Measurements from ENCODE around the gene KIAA1143. TPM values are rescaled to one million over a fixed set of nuclear protein-coding genes. Genes with fewer than 3 reads are reported as not detected.
A peak's percentile ranks its signal among the peaks of the same experiment; 100 is the strongest.

Gene KIAA1143
- total and polyA plus RNA-seq, 4 experiments from 2014 or later, result 14.5 to 39.7 (median 34.5) TPM

- Mint-ChIP-seq H3K9me3 (peaks cover 9 to 91% (median 80%) of the 10 kb centered on the region in 8 donors), H3K27me3 (peaks cover 0 to 1% of the 10 kb centered on the region in 2 donors), H3K4me3 (peak within 1 kb of the TSS; percentile 90 to 99 (median 94)), H3K4me1 (peaks cover 10 to 21% (median 16%) of the 10 kb centered on the region in 4 donors), H3K27ac (peak within 1 kb of the TSS; percentile 78 to 93 (median 87)), H3K36me3 (peaks cover 47 to 65% of the 10 kb centered on the region in 2 donors)
- Histone ChIP-seq H3K9me3 (ENCODE audit: control insufficient read depth in 1 of 2, low read length in 2 of 2) (peaks cover 11 to 17% of the 10 kb centered on the region in 2 donors), H3K4me1 (ENCODE audit: insufficient read depth, low read length) (peaks cover 6% of the 10 kb centered on the region), H3K27me3 (ENCODE audit: insufficient read depth, low read length) (no peaks in the 10 kb centered on the region), H3K36me3 (ENCODE audit: insufficient read depth, low read length) (no peaks in the 10 kb centered on the region), H3K4me3 (ENCODE audit: low read length in 2 of 2) (peak within 1 kb of the TSS; percentile 71 to 79), H3K27ac (ENCODE audit: low read depth, low read length) (peak within 1 kb of the TSS; percentile 34)
- intact Hi-C loops (cut with micrococcal nuclease), result loop anchor here (1.0 kb wide), 3 partner anchors 17 to 252 kb away; partner anchors contain the start of genes KIAA1143, KIF15, ZNF445 and ZNF502
- DNase-seq, result peak; percentile 79 to 88 (median 82)
- POLR2A ChIA-PET (ENCODE audit: partially characterized antibody), result interaction anchor here (0.7 to 2.7 kb wide), 11 partner anchors 11 to 392 kb away, joined by 3 to 50 read pairs (median 8); partner anchors contain the start of genes KIAA1143, KIF15, TMEM42 and ZKSCAN7
- CTCF ChIA-PET (ENCODE audit: partially characterized antibody), result interaction anchor here (0.9 to 2.1 kb wide), 7 partner anchors 10 to 43 kb away, joined by 3 to 7 read pairs (median 3); partner anchors contain the start of genes KIAA1143, KIF15 and ZNF502
Observed at GRCh38 chr3:44729384-44729910, 32.0 kb downstream of the KIAA1143 start, which contains the start of gene ZNF501. TSS of gene ZNF501 (plus strand) at chr3:44729635. CDS start at chr3:44734422, 4,787 bp downstream.

- ChIA-PET CTCF (ENCODE audit: partially characterized antibody) (no interaction called here), POLR2A (ENCODE audit: partially characterized antibody) (no interaction called here)
- Histone ChIP-seq H3K9me3 (ENCODE audit: control insufficient read depth in 1 of 2, low read length in 2 of 2) (peaks cover 18 to 56% of the 10 kb centered on the region in 2 donors), H3K27me3 (ENCODE audit: insufficient read depth, low read length) (no peaks in the 10 kb centered on the region), H3K27ac (ENCODE audit: low read depth, low read length) (no peak overlapping the region), H3K4me3 (ENCODE audit: low read length in 2 of 2) (no peak overlapping the region), H3K36me3 (ENCODE audit: insufficient read depth, low read length) (peaks cover 11% of the 10 kb centered on the region), H3K4me1 (ENCODE audit: insufficient read depth, low read length) (no peaks in the 10 kb centered on the region)
- DNase-seq, result no peak
- Mint-ChIP-seq H3K27ac (peak overlapping the region in 1 of 7 donors; percentile 7), H3K27me3 (peaks cover 0 to 4% of the 10 kb centered on the region in 2 donors), H3K4me1 (no peaks in the 10 kb centered on the region), H3K4me3 (no peak overlapping the region), H3K36me3 (peaks cover 53 to 56% of the 10 kb centered on the region in 2 donors), H3K9me3 (peaks cover 10 to 94% (median 84%) of the 10 kb centered on the region in 8 donors)
- intact Hi-C loops (cut with micrococcal nuclease), result no loop called here
Observed at GRCh38 chr3:44722103-44722401, 39.4 kb downstream of the KIAA1143 start.

DNA sequence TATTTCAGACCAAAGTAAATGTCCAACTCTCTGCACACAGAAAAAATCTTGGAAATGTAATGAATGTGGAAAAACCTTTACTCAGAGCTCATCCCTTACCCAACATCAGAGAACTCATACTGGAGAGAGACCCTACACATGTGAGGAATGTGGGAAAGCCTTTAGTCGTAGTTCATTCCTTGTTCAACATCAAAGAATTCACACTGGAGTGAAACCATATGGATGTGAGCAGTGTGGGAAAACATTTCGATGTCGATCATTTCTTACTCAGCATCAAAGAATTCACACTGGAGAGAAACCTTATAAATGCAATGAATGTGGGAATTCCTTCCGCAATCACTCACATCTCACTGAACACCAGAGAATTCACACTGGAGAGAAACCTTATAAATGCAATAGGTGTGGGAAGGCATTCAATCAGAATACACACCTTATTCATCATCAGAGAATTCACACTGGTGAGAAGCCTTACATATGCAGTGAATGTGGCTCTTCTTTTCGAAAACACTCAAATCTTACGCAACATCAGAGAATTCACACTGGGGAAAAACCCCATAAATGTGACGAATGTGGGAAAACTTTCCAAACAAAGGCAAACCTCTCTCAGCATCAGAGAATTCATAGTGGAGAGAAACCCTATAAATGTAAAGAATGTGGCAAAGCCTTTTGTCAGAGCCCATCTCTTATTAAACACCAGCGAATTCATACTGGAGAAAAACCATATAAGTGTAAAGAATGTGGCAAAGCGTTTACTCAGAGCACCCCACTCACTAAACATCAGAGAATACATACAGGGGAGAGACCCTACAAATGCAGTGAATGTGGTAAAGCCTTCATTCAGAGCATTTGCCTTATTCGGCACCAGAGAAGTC, 40.0 kb downstream of the KIAA1143 start:
- peaks cover 18 to 56% of the 10 kb centered on the region in 2 donors for H3K9me3 ChIP-seq (ENCODE audit: control insufficient read depth in 1 of 2, low read length in 2 of 2)
- peaks cover 10 to 95% (median 88%) of the 10 kb centered on the region in 8 donors for H3K9me3 Mint-ChIP-seq
- no peak overlapping the region for H3K4me3 ChIP-seq (ENCODE audit: low read length in 2 of 2)
- ChIA-PET POLR2A (ENCODE audit: partially characterized antibody) (no interaction called here), CTCF (ENCODE audit: partially characterized antibody) (no interaction called here)
- intact Hi-C loops (cut with micrococcal nuclease), result no loop called here
- H3K27me3 ChIP-seq (ENCODE audit: insufficient read depth, low read length), result no peaks in the 10 kb centered on the region
- no peak overlapping the region for H3K27ac Mint-ChIP-seq
- peaks cover 59% of the 10 kb centered on the region in 2 donors for H3K36me3 Mint-ChIP-seq
- no peaks in the 10 kb centered on the region for H3K4me1 ChIP-seq (ENCODE audit: insufficient read depth, low read length)
- H3K36me3 ChIP-seq (ENCODE audit: insufficient read depth, low read length), result peaks cover 11% of the 10 kb centered on the region
- no peak overlapping the region for H3K27ac ChIP-seq (ENCODE audit: low read depth, low read length)
- H3K27me3 Mint-ChIP-seq, result peaks cover 0 to 4% of the 10 kb centered on the region in 2 donors
- H3K4me3 Mint-ChIP-seq, result no peak overlapping the region
- no peaks in the 10 kb centered on the region for H3K4me1 Mint-ChIP-seq
- DNase-seq, result no peak

GRCh38 chr3:44712455-44713075, 48.9 kb downstream of the KIAA1143 start, which contains the start of gene ZNF502:
TSS of gene ZNF502 (plus strand) at chr3:44712660. CDS start at chr3:44720262, 7,602 bp downstream.
- intact Hi-C loops (cut with micrococcal nuclease), result loop anchor here (1.0 kb wide), 2 partner anchors 17 to 49 kb away; partner anchors contain the start of genes KIAA1143, KIF15 and ZNF501
- ChIA-PET CTCF (ENCODE audit: partially characterized antibody) (interaction anchor here (0.9 to 1.4 kb wide), 3 partner anchors 14 to 18 kb away, joined by 3 to 5 read pairs (median 4); partner anchors contain the start of gene ZNF501), POLR2A (ENCODE audit: partially characterized antibody) (interaction anchor here (1.6 to 2.3 kb wide), 2 partner anchors 17 to 49 kb away, joined by 5 to 18 read pairs; partner anchors contain the start of genes KIAA1143, KIF15 and ZNF501)
- Histone ChIP-seq H3K4me3 (ENCODE audit: low read length in 2 of 2) (peak within 1 kb of the TSS; percentile 18 to 74), H3K4me1 (ENCODE audit: insufficient read depth, low read length) (peaks cover 6% of the 10 kb centered on the region), H3K36me3 (ENCODE audit: insufficient read depth, low read length) (no peaks in the 10 kb centered on the region), H3K27me3 (ENCODE audit: insufficient read depth, low read length) (no peaks in the 10 kb centered on the region), H3K27ac (ENCODE audit: low read depth, low read length) (no peak within 1 kb of the TSS), H3K9me3 (ENCODE audit: control insufficient read depth in 1 of 2, low read length in 2 of 2) (peaks cover 0 to 8% of the 10 kb centered on the region in 2 donors)
- H3K27ac Mint-ChIP-seq, result peak within 1 kb of the TSS in 6 of 7 donors; percentile 47 to 90 (median 79)
- peak; percentile 39 to 53 (median 48) for DNase-seq
- H3K4me1 Mint-ChIP-seq, result peaks cover 4 to 24% (median 11%) of the 10 kb centered on the region in 4 donors
- H3K4me3 Mint-ChIP-seq, result peak within 1 kb of the TSS; percentile 63 to 96 (median 90)
- peaks cover 12 to 76% (median 65%) of the 10 kb centered on the region in 8 donors for H3K9me3 Mint-ChIP-seq
- H3K27me3 Mint-ChIP-seq, result peaks cover 5 to 15% of the 10 kb centered on the region in 2 donors
- H3K36me3 Mint-ChIP-seq, result peaks cover 38 to 47% of the 10 kb centered on the region in 2 donors

Other genes starting within 250 kb of the KIAA1143 start
- gene ZKSCAN7, start 206.4 kb downstream of the KIAA1143 start, total RNA-seq, result 1 to 10 TPM; 4.1 to 4.2 TPM
- gene ZKSCAN7, start 206.4 kb downstream of the KIAA1143 start, polyA plus RNA-seq, result 1 to 10 TPM in 1 of 2 donors, under 1 TPM in 1; 0.65 to 1.9 TPM
- gene ZNF660, start 176.7 kb downstream of the KIAA1143 start, total RNA-seq, result under 1 TPM; 0.06 to 0.61 TPM
- gene ZNF660, start 176.7 kb downstream of the KIAA1143 start, polyA plus RNA-seq, result under 1 TPM in 1 of 2 donors, not detected in 1; 0.09 TPM
- 10 to 100 TPM; 18.0 to 18.4 TPM for gene ZNF197, start 136.6 kb downstream of the KIAA1143 start, total RNA-seq
- gene ZNF197, start 136.6 kb downstream of the KIAA1143 start, polyA plus RNA-seq, result 1 to 10 TPM; 1.9 to 5.2 TPM
- gene ZNF35, start 112.9 kb downstream of the KIAA1143 start, total RNA-seq, result 1 to 10 TPM; 3.8 to 5.2 TPM
- 1 to 10 TPM in 1 of 2 donors, under 1 TPM in 1; 0.87 to 1.2 TPM for gene ZNF35, start 112.9 kb downstream of the KIAA1143 start, polyA plus RNA-seq
- 1 to 10 TPM; 3.1 to 3.4 TPM for gene ZNF502, start 49.0 kb downstream of the KIAA1143 start, total RNA-seq
- gene ZNF502, start 49.0 kb downstream of the KIAA1143 start, polyA plus RNA-seq, result 1 to 10 TPM; 2.1 to 4.0 TPM
- 1 to 10 TPM; 7.4 to 7.5 TPM for gene ZNF501, start 32.0 kb downstream of the KIAA1143 start, total RNA-seq
- gene ZNF501, start 32.0 kb downstream of the KIAA1143 start, polyA plus RNA-seq, result 1 to 10 TPM; 2.1 to 2.9 TPM
- gene KIF15, start 175 bp upstream of the KIAA1143 start, total RNA-seq, result under 1 TPM; 0.19 to 0.38 TPM
- not detected for gene KIF15, start 175 bp upstream of the KIAA1143 start, polyA plus RNA-seq
- gene TMEM42, start 100.3 kb upstream of the KIAA1143 start, total RNA-seq, result 10 to 100 TPM; 26.1 to 29.6 TPM
- gene TMEM42, start 100.3 kb upstream of the KIAA1143 start, polyA plus RNA-seq, result 10 to 100 TPM; 32.2 to 55.4 TPM
- gene TGM4, start 113.0 kb upstream of the KIAA1143 start, total RNA-seq, result not detected
- not detected for gene TGM4, start 113.0 kb upstream of the KIAA1143 start, polyA plus RNA-seq
- 10 to 100 TPM; 40.1 to 41.9 TPM for gene ZDHHC3, start 214.6 kb upstream of the KIAA1143 start, total RNA-seq
- gene ZDHHC3, start 214.6 kb upstream of the KIAA1143 start, polyA plus RNA-seq, result 10 to 100 TPM; 35.4 to 36.1 TPM
- 10 to 100 TPM; 44.6 to 45.3 TPM for gene EXOSC7, start 214.6 kb upstream of the KIAA1143 start, total RNA-seq
- 10 to 100 TPM; 49.2 to 66.9 TPM for gene EXOSC7, start 214.6 kb upstream of the KIAA1143 start, polyA plus RNA-seq

All from CD4-positive, alpha-beta memory T cell (primary cell).